ENCODE data around the gene TLR8. TPM values are rescaled to one million over a fixed set of nuclear protein-coding genes. Genes with fewer than 3 reads are reported as not detected.

Gene TLR8
- polyA plus RNA-seq, 2 of the 4 experiments (the other 2 are of a cell fraction), result not detected

- DNase-seq (ENCODE audit: low read depth in 1 of 2, low spot score in 1 of 2) (no peak), FAIRE-seq (no peak), ATAC-seq (no peak)
- CTCF ChIA-PET, result interaction anchor here (1.5 kb wide), 1 partner anchor 48 kb away, joined by 6 read pairs; no protein-coding TSS in a partner anchor
- Histone ChIP-seq H3K4me1 (no peaks in the 10 kb centered on the region), H3K4me3 (no peak overlapping the region), H3K27ac (no peak overlapping the region), H3K9me3 (no peaks in the 10 kb centered on the region), H3K4me2 (no peak overlapping the region)
- POLR2A ChIA-PET, result interaction anchor here (0.6 kb wide), 1 partner anchor 589 kb away, joined by 4 read pairs; no protein-coding TSS in a partner anchor
- no peak for TF ChIP-seq KDM1A (IDR thresholded peaks at IDR 0.05; ENCODE audit: low read depth)
- TF ChIP-seq ZNF302 (CRISPR knock-in tag; IDR thresholded peaks at IDR 0.05), result no peak
- TF ChIP-seq RFX5 (IDR thresholded peaks at IDR 0.05), result no peak
- TF ChIP-seq ZSCAN20 (CRISPR knock-in tag; IDR thresholded peaks at IDR 0.05), result no peak
- no peak for TF ChIP-seq TP53 (CRISPR knock-in tag; IDR thresholded peaks at IDR 0.05)
- TF ChIP-seq CHD2 (IDR thresholded peaks at IDR 0.05; ENCODE audit: low read length, partially characterized antibody), result no peak
- TF ChIP-seq HOXA7 (CRISPR knock-in tag; IDR thresholded peaks at IDR 0.05), result no peak
- TF ChIP-seq, protein P1, sequence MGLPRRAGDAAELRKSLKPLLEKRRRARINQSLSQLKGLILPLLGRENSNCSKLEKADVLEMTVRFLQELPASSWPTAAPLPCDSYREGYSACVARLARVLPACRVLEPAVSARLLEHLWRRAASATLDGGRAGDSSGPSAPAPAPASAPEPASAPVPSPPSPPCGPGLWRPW (IDR thresholded peaks at IDR 0.05), result no peak
- no peak for TF ChIP-seq HDAC2 (IDR thresholded peaks at IDR 0.05)
- no peak for TF ChIP-seq SMC3 (IDR thresholded peaks at IDR 0.05)
- TF ChIP-seq TFCP2L1 (CRISPR knock-in tag; IDR thresholded peaks at IDR 0.05), result no peak
- no peak for TF ChIP-seq JUN (IDR thresholded peaks at IDR 0.05)
- 55% methylated on average over 5 of the region's 5 CpGs for WGBS (ENCODE audit: missing lambda C conversion rate)
These were observed 8.3 kb upstream of the TLR8 start for GRCh38 chrX:12898073-12898472.

- ChIA-PET POLR2A (no interaction called here), CTCF (no interaction called here)
- DNase-seq (ENCODE audit: low read depth in 1 of 2, low spot score in 1 of 2) (no peak), FAIRE-seq (no peak), ATAC-seq (no peak)
- 50% methylated on average over 7 of the region's 7 CpGs for WGBS (ENCODE audit: missing lambda C conversion rate)
- TF ChIP-seq BHLHE40 (IDR thresholded peaks at IDR 0.05; ENCODE audit: low read depth, low read length) (no peak), ZNF302 (CRISPR knock-in tag; IDR thresholded peaks at IDR 0.05) (no peak)
- Histone ChIP-seq H3K9me3 (no peaks in the 10 kb centered on the region), H3K27ac (no peak overlapping the region), H3K4me3 (no peak overlapping the region), H3K4me1 (no peaks in the 10 kb centered on the region), H3K4me2 (no peak overlapping the region)
These were observed 6.9 kb upstream of the TLR8 start for GRCh38 chrX:12899506-12899905.

DNA sequence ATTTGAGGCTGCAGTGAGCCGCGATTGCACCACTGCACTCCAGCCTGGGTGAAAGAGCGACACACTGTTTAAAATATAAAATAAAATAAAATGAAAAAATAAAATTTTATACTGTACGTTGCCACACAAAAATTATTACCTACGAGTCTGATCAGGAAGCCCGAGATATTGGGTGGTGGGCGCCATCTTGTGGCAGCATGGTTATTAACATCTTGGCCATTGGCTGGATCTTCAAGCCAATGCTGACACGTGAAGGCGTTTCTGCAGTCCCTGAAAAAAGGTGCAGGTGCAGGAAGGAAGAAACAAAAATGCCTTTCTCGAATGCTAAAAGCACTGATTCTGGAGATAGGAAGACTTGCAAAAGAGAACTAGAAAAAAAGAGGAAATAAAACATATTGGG lies 4.9 kb upstream of the TLR8 start:
- ATAC-seq (peak; percentile 73 to 79; a peak in 4 of 6 replicates), DNase-seq (ENCODE audit: low read depth in 1 of 2, low spot score in 1 of 2) (peak; percentile 61 to 69), FAIRE-seq (peak; percentile 86)
- Histone ChIP-seq H3K9me3 (no peaks in the 10 kb centered on the region), H3K4me1 (no peaks in the 10 kb centered on the region), H3K27ac (peak overlapping the region in 1 of 2 experiments; percentile 75; a peak in 3 of 6 replicates), H3K4me2 (peak overlapping the region; percentile 65), H3K4me3 (no peak overlapping the region)
- ChIA-PET CTCF (interaction anchor here (0.7 to 1.8 kb wide), 6 partner anchors 15 to 200 kb away, joined by 3 to 9 read pairs (median 4); no protein-coding TSS in a partner anchor), POLR2A (no interaction called here)
- TF ChIP-seq SMC3 (IDR thresholded peaks at IDR 0.05), result peak; percentile 55
- peak; percentile 70 for TF ChIP-seq CTCF (IDR thresholded peaks at IDR 0.05)
- TF ChIP-seq, protein P2, sequence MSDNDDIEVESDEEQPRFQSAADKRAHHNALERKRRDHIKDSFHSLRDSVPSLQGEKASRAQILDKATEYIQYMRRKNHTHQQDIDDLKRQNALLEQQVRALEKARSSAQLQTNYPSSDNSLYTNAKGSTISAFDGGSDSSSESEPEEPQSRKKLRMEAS (IDR thresholded peaks at IDR 0.05), result peak; percentile 62
- no peak for TF ChIP-seq ZFP36 (IDR thresholded peaks at IDR 0.05; ENCODE audit: borderline replicate concordance, partially characterized antibody)
- TF ChIP-seq RAD21 (conservative IDR thresholded peaks at IDR 0.05 in 1 of 2, IDR thresholded peaks at IDR 0.05 in 1 of 2), result peak; percentile 66 to 68
- 3% methylated on average over 10 of the region's 10 CpGs for WGBS (ENCODE audit: missing lambda C conversion rate)

DNA sequence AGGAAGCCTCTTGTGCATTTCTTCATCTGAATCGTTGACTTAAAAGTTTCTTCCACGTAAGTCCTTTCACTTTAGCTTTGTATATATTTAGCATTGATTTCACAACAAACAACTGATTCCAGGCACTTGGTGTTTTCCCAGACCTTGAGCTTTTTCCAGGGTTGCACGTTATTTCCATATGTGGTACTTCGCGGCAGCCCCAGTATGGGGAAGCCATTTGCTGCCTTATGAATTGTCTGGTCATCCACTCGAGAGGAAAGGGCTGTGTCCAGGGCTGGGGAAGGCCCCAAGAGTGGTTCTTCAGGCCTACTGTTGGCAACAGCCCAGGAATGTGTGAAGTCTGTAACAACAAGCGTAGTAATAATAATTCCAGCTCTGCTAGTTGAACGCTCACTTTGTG lies 2.8 kb upstream of the TLR8 start:
- H3K9me3 ChIP-seq, result no peaks in the 10 kb centered on the region
- FAIRE-seq (no peak), ATAC-seq (no peak), DNase-seq (ENCODE audit: low read depth in 1 of 2, low spot score in 1 of 2) (no peak)
- H3K4me2 ChIP-seq, result no peak overlapping the region
- TF ChIP-seq HOXA7 (CRISPR knock-in tag; IDR thresholded peaks at IDR 0.05), result no peak
- no peak overlapping the region for H3K27ac ChIP-seq
- POLR2A ChIA-PET, result no interaction called here
- WGBS (ENCODE audit: missing lambda C conversion rate), result 80% methylated on average over 8 of the region's 8 CpGs
- no peaks in the 10 kb centered on the region for H3K4me1 ChIP-seq
- H3K4me3 ChIP-seq, result no peak overlapping the region
- CTCF ChIA-PET, result interaction anchor here (1.8 kb wide), 1 partner anchor 90 kb away, joined by 11 read pairs; no protein-coding TSS in a partner anchor

Measured in A549 (cell line).